Esophagus muscularis mucosa (tissue), 4 donors: Measurements from ENCODE around the gene IGF1R. TPM values are rescaled to one million over a fixed set of nuclear protein-coding genes. Genes with fewer than 3 reads are reported as not detected.

Source experiments
- DNase-seq: peaks from one replicate; pipeline ENCODE4 v3.0.0-alpha.2; 2017; ENCODE audit errors: extremely low spot score
- H3K27ac ChIP-seq, 4 donors: fragments of 200-600 bp; sonication (generic); replicated peaks in 1 of 4; 1 replicate in 3 of 4; 2 replicates in 1 of 4; pipeline ENCODE4 v1.5.1; 2016 to 2019; ENCODE audit warnings: mild to moderate bottlenecking in 1 of 4
- H3K27me3 ChIP-seq, 4 donors: fragments of 200-600 bp; sonication (generic); one replicate each; pipeline versions ENCODE4 v1.5.1 to v1.6.0; 2016 to 2019
- H3K36me3 ChIP-seq, 4 donors: fragments of 200-600 bp; sonication (generic); one replicate each; pipeline ENCODE4 v1.5.1; 2016 to 2019
- H3K4me1 ChIP-seq, 4 donors: fragments of 200-600 bp; sonication (generic); one replicate each; pipeline ENCODE4 v1.5.1; 2016 to 2019
- H3K4me3 ChIP-seq, 4 donors: fragments of 200-600 bp; sonication (generic); 1 replicate in 2 of 4; 2 replicates in 2 of 4; pipeline ENCODE4 v1.5.1; 2016 to 2019; ENCODE audit warnings: mild to moderate bottlenecking in 4 of 4, moderate library complexity in 1 of 4
- H3K9me3 ChIP-seq, 4 donors: fragments of 200-600 bp; sonication (generic); 1 replicate in 3 of 4; 2 replicates in 1 of 4; pipeline ENCODE4 v1.5.1; 2016 to 2019
- CTCF ChIP-seq, 3 experiments: fragments of 200-600 bp in 2 of 3; fragments of 450-650 bp in 1 of 3; sonication (generic) in 2 of 3; IDR thresholded peaks; one replicate each; pipeline ENCODE4 v1.5.1; 2017 to 2019; ENCODE audit warnings: antibody characterized with exemption in 3 of 3, mild to moderate bottlenecking in 2 of 3, moderate library complexity in 1 of 3
- EP300 ChIP-seq: sonication (generic); formaldehyde crosslinking; IDR thresholded peaks from one replicate; pipeline ENCODE4 v1.6.1; 2017; ENCODE audit warnings: antibody characterized with exemption
- POLR2A ChIP-seq: fragments of 450-650 bp; IDR thresholded peaks from one replicate; pipeline ENCODE4 v1.6.1; 2017; ENCODE audit warnings: antibody characterized with exemption, moderate library complexity, mild to moderate bottlenecking, low read depth
- POLR2AphosphoS5 ChIP-seq, 2 donors: sonication (generic); formaldehyde crosslinking; IDR thresholded peaks; one replicate each; pipeline ENCODE4 v1.6.1; 2017; ENCODE audit warnings: antibody characterized with exemption in 2 of 2
- WGBS: methylation state at CpG from one replicate; pipeline ENCODE4 v1.1.5; 2018; 5-methylcytosine and 5-hydroxymethylcytosine counted together
- intact Hi-C: fragments of 100-400 bp; cut with DNase I; formaldehyde crosslinking; loops from one replicate; pipeline ENCODE4 v1.15.1; 2023
- total RNA-seq, 4 donors: library from RNA; depleted of rRNA; stranded (reverse); fragments of >200 nt; gene quantifications; one replicate each; pipeline versions ENCODE4 v1.1.0 to v1.2.1, GENCODE V29; 2016

The IGF1R gene
- total RNA-seq, 4 donors from 2014 or later, result 33.6 to 95.3 (median 49.7) TPM

- TF ChIP-seq CTCF (IDR thresholded peaks at IDR 0.05) (no peak), POLR2AphosphoS5 (IDR thresholded peaks at IDR 0.05) (peak in 1 of 2 donors; percentile 36), POLR2A (no peak), EP300 (no peak)
- H3K4me3 ChIP-seq, result no peak overlapping the region
- peak overlapping the region in 2 of 4 donors; percentile 25 to 43 for H3K27ac ChIP-seq
- intact Hi-C loops, result no loop called here
- H3K36me3 ChIP-seq, result peaks cover 0 to 12% (median 0%) of the 10 kb centered on the region in 4 donors
- 83% methylated on average over 7 of the region's 7 CpGs for WGBS
- H3K27me3 ChIP-seq, result no peaks in the 10 kb centered on the region
- no peak for DNase-seq
- peaks cover 64 to 80% (median 70%) of the 10 kb centered on the region in 4 donors for H3K4me1 ChIP-seq
- H3K9me3 ChIP-seq, result peaks cover 0 to 11% (median 3%) of the 10 kb centered on the region in 4 donors
Measured at GRCh38 chr15:98714922-98715321, 66.6 kb downstream of the IGF1R start.

- Histone ChIP-seq H3K36me3 (peaks cover 0 to 12% (median 0%) of the 10 kb centered on the region in 4 donors), H3K27ac (peak overlapping the region in 2 of 4 donors; percentile 25 to 43), H3K4me1 (peaks cover 69 to 81% (median 74%) of the 10 kb centered on the region in 4 donors), H3K27me3 (no peaks in the 10 kb centered on the region), H3K4me3 (no peak overlapping the region), H3K9me3 (peaks cover 0 to 11% (median 3%) of the 10 kb centered on the region in 4 donors)
- TF ChIP-seq POLR2A, result no peak
- TF ChIP-seq CTCF (IDR thresholded peaks at IDR 0.05), result no peak
- no peak for TF ChIP-seq EP300
- no peak for TF ChIP-seq POLR2AphosphoS5 (IDR thresholded peaks at IDR 0.05)
- intact Hi-C loops, result no loop called here
- DNase-seq, result no peak
- 57% methylated on average over 7 of the region's 7 CpGs for WGBS
Measured at GRCh38 chr15:98715401-98715800, 67.1 kb downstream of the IGF1R start.

- intact Hi-C loops, result no loop called here
- Histone ChIP-seq H3K4me3 (no peak overlapping the region), H3K4me1 (peaks cover 73 to 87% (median 77%) of the 10 kb centered on the region in 4 donors), H3K27me3 (no peaks in the 10 kb centered on the region), H3K36me3 (peaks cover 0 to 10% (median 0%) of the 10 kb centered on the region in 4 donors), H3K27ac (peak overlapping the region in 1 of 4 donors; percentile 43), H3K9me3 (peaks cover 0 to 11% (median 3%) of the 10 kb centered on the region in 4 donors)
- 79% methylated on average over 8 of the region's 9 CpGs for WGBS
- TF ChIP-seq EP300 (no peak), POLR2AphosphoS5 (IDR thresholded peaks at IDR 0.05) (no peak), POLR2A (no peak), CTCF (IDR thresholded peaks at IDR 0.05) (no peak)
- DNase-seq, result no peak
Measured at GRCh38 chr15:98715890-98716443, 67.6 kb downstream of the IGF1R start.

- Histone ChIP-seq H3K4me1 (peaks cover 79 to 100% (median 90%) of the 10 kb centered on the region in 4 donors), H3K27ac (no peak overlapping the region), H3K36me3 (no peaks in the 10 kb centered on the region), H3K9me3 (no peaks in the 10 kb centered on the region), H3K4me3 (no peak overlapping the region), H3K27me3 (no peaks in the 10 kb centered on the region)
- DNase-seq, result no peak
- intact Hi-C loops, result no loop called here
- TF ChIP-seq POLR2A (no peak), CTCF (IDR thresholded peaks at IDR 0.05) (no peak), EP300 (no peak), POLR2AphosphoS5 (IDR thresholded peaks at IDR 0.05) (no peak)
- WGBS, result 97% methylated on average over 5 of the region's 5 CpGs
Measured at GRCh38 chr15:98717371-98717770, 69.0 kb downstream of the IGF1R start.
